Measurements from ENCODE around the gene VSTM4.

GRCh38 chr10:48970046-48970445 is 145.3 kb downstream of the VSTM4 start:
- no peak for TF ChIP-seq EZH2 (IDR thresholded peaks at IDR 0.05; ENCODE audit: insufficient read depth, poor library complexity, severe bottlenecking)
- no peak for TF ChIP-seq EZH2phosphoT487 (IDR thresholded peaks at IDR 0.05; ENCODE audit: insufficient read depth, low read depth)
